H54 (cell line): ENCODE results near the gene CCL21.

Source experiments
- DNase-seq: peaks from one replicate; pipeline ENCODE4 v3.0.0; 2011; ENCODE audit warnings: low spot score, mixed read lengths; ENCODE audit not compliant: insufficient read length
- FAIRE-seq: peaks from 3 replicates; lab custom pipeline; 2011; peaks lifted over from hg19 to GRCh38; lab: Jason Lieb, UNC
- POLR2A ChIP-seq: IDR thresholded peaks from 2 replicates; pipeline ENCODE4 v1.6.1; 2011; ENCODE audit warnings: low read depth, mild to moderate bottlenecking, low read length

The CCL21 gene

GRCh38 chr9:34691936-34692315, 18.0 kb downstream of the CCL21 start:
- no peak for TF ChIP-seq POLR2A
- DNase-seq (no peak), FAIRE-seq (no peak)

GRCh38 chr9:34690983-34691935, 18.7 kb downstream of the CCL21 start, which contains the start of gene CCL19:
Gene CCL19 (minus strand): TSS chr9:34691276. CDS start chr9:34691139, 137 bp downstream.
- FAIRE-seq = no peak
- TF ChIP-seq POLR2A = no peak

DNA sequence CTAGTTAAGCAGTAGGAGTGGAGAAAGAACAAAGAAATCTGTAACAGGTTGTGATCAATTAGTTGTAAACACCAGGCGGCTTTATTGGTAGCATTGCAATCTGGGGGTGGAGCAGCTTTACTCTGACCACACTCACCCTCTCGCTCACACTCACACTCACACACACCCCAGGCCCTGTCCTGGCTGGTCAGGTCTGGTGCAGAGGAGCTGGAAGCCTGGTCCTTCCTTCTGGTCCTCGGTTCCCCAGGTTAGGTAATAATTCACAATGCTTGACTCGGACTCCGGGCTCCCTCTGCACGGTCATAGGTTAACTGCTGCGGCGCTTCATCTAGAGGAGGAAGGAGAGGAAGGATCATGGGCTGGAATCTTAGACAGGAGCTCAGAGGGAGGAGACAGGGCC, 20.4 kb downstream of the CCL21 start:
- DNase-seq = no peak
- TF ChIP-seq POLR2A = no peak
- FAIRE-seq = no peak

More at GRCh38 chr9:34690983-34691935, 18.7 kb downstream of the CCL21 start, which contains the start of gene CCL19:
- no peak for DNase-seq

- DNase-seq (no peak), FAIRE-seq (no peak)
- no peak for TF ChIP-seq POLR2A
These were observed 20.8 kb downstream of the CCL21 start for GRCh38 chr9:34689116-34689470.

DNA sequence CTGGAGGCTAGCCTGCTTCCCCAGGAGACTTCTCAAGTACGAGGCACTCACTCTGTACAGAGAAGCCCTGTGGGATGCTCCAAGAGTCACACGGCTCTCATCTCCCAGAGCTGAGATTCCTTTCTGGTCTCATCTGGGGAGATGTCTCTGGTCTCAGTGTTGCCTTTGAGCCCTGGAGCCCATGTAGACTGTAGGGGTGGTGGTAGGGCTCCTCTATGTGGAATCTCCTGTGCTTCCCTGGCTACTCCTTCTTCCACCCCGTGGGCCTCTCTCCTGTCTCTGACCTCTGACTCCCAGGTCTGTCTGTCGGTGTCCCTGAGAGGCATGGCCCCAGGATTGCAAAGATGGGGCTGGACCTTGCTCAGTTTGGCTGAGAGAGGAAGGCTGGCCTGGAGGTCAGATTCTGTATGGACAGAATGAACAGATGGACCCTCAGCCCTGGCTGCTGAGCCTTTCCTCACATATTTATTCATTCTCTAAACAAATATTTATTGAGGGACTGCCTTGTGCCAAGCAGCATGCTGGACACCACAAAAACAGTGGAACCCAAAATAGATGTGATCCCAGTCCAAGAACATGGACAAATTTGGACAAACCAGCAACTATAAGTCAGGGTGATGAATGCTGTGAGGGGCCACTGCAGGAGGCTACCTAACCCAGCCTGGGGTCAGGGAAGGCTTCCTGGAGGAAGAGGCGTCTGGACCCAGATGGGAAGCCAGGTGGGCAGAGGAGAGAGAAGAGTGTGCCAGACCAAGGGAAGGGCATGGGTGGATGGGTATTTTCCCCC, 21.4 kb downstream of the CCL21 start:
- no peak for FAIRE-seq
- no peak for TF ChIP-seq POLR2A
- no peak for DNase-seq

GRCh38 chr9:34687276-34688030, 22.5 kb downstream of the CCL21 start:
- FAIRE-seq = no peak
- TF ChIP-seq POLR2A = no peak

GRCh38 chr9:34686732-34687131, 23.2 kb downstream of the CCL21 start:
- TF ChIP-seq POLR2A = no peak
- FAIRE-seq (no peak), DNase-seq (no peak)

More at GRCh38 chr9:34687276-34688030, 22.5 kb downstream of the CCL21 start:
- no peak for DNase-seq

- FAIRE-seq (no peak), DNase-seq (no peak)
- TF ChIP-seq POLR2A = no peak
These were observed 23.7 kb downstream of the CCL21 start for GRCh38 chr9:34686231-34686630.

- no peak for TF ChIP-seq POLR2A
- no peak for FAIRE-seq
These were observed 24.3 kb downstream of the CCL21 start for GRCh38 chr9:34685591-34685990.

GRCh38 chr9:34684816-34685215, 25.1 kb downstream of the CCL21 start:
- TF ChIP-seq POLR2A = no peak
- no peak for FAIRE-seq

More at GRCh38 chr9:34685591-34685990, 24.3 kb downstream of the CCL21 start:
- no peak for DNase-seq

DNA sequence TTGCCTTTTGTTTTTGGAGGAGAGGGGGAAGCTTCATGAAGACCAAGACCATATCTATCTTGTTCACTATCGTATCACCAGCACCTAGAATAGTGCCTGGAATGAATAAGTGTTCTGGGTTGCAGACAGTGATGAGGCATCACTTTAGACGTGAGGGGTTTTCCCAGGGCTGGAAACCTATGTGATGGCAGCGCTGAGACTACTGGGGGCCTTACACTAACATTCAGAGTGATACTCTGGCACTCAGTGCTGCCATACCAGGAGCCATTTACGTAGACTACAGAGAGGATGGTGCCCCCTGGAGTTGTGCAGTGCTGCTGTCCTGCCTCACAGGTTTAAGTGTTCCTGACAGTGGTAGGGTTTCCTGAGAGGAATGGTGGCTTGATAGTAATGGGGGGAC, 25.8 kb downstream of the CCL21 start:
- DNase-seq (no peak), FAIRE-seq (no peak)
- TF ChIP-seq POLR2A = no peak

More at GRCh38 chr9:34684816-34685215, 25.1 kb downstream of the CCL21 start:
- no peak for DNase-seq

- DNase-seq (no peak), FAIRE-seq (no peak)
- TF ChIP-seq POLR2A = no peak
These were observed 34.1 kb downstream of the CCL21 start for GRCh38 chr9:34675869-34676268.

DNA sequence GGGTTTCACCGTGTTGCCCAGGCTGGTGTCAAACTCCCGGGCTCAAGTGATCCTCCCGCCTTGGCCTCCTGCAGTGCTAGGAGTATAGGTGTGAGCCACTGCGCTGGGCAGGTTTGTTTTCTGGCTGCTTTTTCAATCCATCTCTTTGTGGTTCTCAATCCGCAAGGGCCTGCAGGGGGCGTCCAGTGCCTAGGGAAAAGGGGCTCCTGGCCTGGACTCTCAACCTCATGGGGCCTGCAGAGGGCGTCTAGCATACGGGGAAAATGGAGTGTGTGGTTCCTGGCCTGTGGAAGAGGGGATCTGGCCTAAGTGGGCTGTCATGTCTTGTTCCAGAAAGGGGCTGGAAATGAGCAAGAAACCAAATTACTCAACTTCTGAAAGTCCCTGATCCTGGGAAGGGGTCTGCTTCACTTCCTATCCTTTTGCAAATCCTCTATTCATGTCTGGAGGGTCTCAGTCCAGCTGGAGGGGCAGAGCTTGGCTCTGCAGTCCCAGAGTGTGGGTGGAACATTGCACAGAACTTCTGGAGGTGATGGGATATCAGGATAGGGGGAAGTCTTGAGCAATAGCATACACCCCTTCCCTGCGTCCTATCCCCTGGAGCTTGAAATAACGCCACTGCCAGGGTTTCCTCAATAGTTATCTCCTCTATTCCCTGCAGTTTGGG, 34.8 kb downstream of the CCL21 start:
- no peak for DNase-seq
- FAIRE-seq = no peak
- TF ChIP-seq POLR2A = no peak
